HepG2 (cell line): ENCODE measurements around the gene SLC4A9. TPM values are rescaled to one million over a fixed set of nuclear protein-coding genes. Genes with fewer than 3 reads are reported as not detected.

Experiments used
- CHD2 ChIP-seq: IDR thresholded peaks from 2 replicates; pipeline ENCODE4 v1.6.1; 2011; ENCODE audit warnings: low read depth, low read length, improper control_type of control experiment
- FOSL1 ChIP-seq: sonication (generic); formaldehyde crosslinking; IDR thresholded peaks from 2 replicates; pipeline ENCODE4 v1.9.0; 2021; ENCODE audit warnings: missing genetic modification reagents, borderline replicate concordance
- FOXO4 ChIP-seq: sonication (generic); formaldehyde crosslinking; conservative IDR thresholded peaks from 2 replicates; pipeline ENCODE4 v1.8.1; 2023; ENCODE audit warnings: missing genetic modification reagents
- HDAC2 ChIP-seq: sonication (generic); formaldehyde crosslinking; IDR thresholded peaks from 2 replicates; pipeline ENCODE4 v1.4.0; 2020; ENCODE audit warnings: missing genetic modification reagents
- HOXD1 ChIP-seq: sonication (generic); formaldehyde crosslinking; IDR thresholded peaks from 2 replicates; pipeline ENCODE4 v1.5.0; 2020; ENCODE audit warnings: missing genetic modification reagents
- ISL2 ChIP-seq: sonication (generic); formaldehyde crosslinking; IDR thresholded peaks from 2 replicates; pipeline ENCODE4 v1.5.0; 2020; ENCODE audit warnings: missing genetic modification reagents
- MIXL1 ChIP-seq: IDR thresholded peaks from 2 replicates; pipeline ENCODE4 v1.6.1; 2016
- NR2C2 ChIP-seq: sonication (generic); formaldehyde crosslinking; IDR thresholded peaks from 2 replicates; pipeline ENCODE4 v1.4.0; 2020; ENCODE audit warnings: missing genetic modification reagents, mild to moderate bottlenecking, moderate library complexity, borderline replicate concordance
- SKI ChIP-seq: fragments of 450-650 bp; IDR thresholded peaks from one replicate; pipeline ENCODE4 v1.6.1; 2018; ENCODE audit warnings: mild to moderate bottlenecking; ENCODE audit not compliant: partially characterized antibody
- TBL1XR1 ChIP-seq: fragments of 150-350 bp; IDR thresholded peaks from 2 replicates; pipeline ENCODE4 v1.6.1; 2014; ENCODE audit warnings: borderline replicate concordance, low read length; ENCODE audit not compliant: partially characterized antibody
- ZNF101 ChIP-seq: sonication (generic); formaldehyde crosslinking; IDR thresholded peaks from 2 replicates; pipeline ENCODE4 v1.4.0; 2020; ENCODE audit warnings: mild to moderate bottlenecking, low read depth, missing genetic modification reagents, borderline replicate concordance
- ZNF432 ChIP-seq: sonication (generic); formaldehyde crosslinking; IDR thresholded peaks from 2 replicates; pipeline ENCODE4 v1.5.0; 2020; ENCODE audit warnings: missing genetic modification reagents, mild to moderate bottlenecking, borderline replicate concordance
- ZNF777 ChIP-seq: sonication (generic); formaldehyde crosslinking; IDR thresholded peaks from 2 replicates; pipeline ENCODE4 v1.4.0; 2020; ENCODE audit warnings: missing genetic modification reagents
- ZNF788 ChIP-seq: sonication (generic); formaldehyde crosslinking; IDR thresholded peaks from 2 replicates; pipeline ENCODE4 v1.5.0; 2020; ENCODE audit warnings: mild to moderate bottlenecking, missing genetic modification reagents, borderline replicate concordance
- ZZZ3 ChIP-seq: sonication (generic); formaldehyde crosslinking; IDR thresholded peaks from 2 replicates; pipeline ENCODE4 v1.4.0; 2020; ENCODE audit warnings: missing genetic modification reagents, mild to moderate bottlenecking, borderline replicate concordance
- polyA plus RNA-seq, 8 experiments: library from polyadenylated mRNA; depleted of rRNA in 3 of 8; stranded (reverse) in 7 of 8; unstranded in 1 of 8; fragments of >200 nt; fragmentation: Illumina TruSeq in 4 of 8; extraction: Trizol in 4 of 8; gene quantifications; 2 replicates each; pipeline versions ENCODE4 v1.2.1 to v1.2.3, GENCODE V29; 2011 to 2016; ENCODE audit warnings: low read depth in 4 of 8, missing spikeins in 1 of 8, mixed read lengths in 1 of 8; ENCODE audit not compliant: insufficient read depth in 1 of 8
- total RNA-seq, 5 experiments: library from RNA; depleted of rRNA; stranded (reverse); fragments of >200 nt; fragmentation: Illumina TruSeq; extraction: Trizol; gene quantifications; 2 replicates each; pipeline ENCODE4 v1.2.3, GENCODE V29; 2016; ENCODE audit warnings: low read depth in 1 of 5
- TF ChIP-seq, protein P1 (sequence below): IDR thresholded peaks from 2 replicates; pipeline ENCODE4 v1.6.1; 2016; ENCODE audit warnings: mild to moderate bottlenecking
- TF ChIP-seq, protein P2 (sequence below), 2 experiments: IDR thresholded peaks; 2 replicates each; pipeline ENCODE4 v1.6.1; 2011 to 2012; ENCODE audit warnings: low read length in 2 of 2, borderline replicate concordance in 1 of 2, low read depth in 1 of 2, mild to moderate bottlenecking in 1 of 2, moderate library complexity in 1 of 2
- TF ChIP-seq, protein P3 (sequence below): sonication (generic); formaldehyde crosslinking; IDR thresholded peaks from 2 replicates; pipeline ENCODE4 v1.4.0; 2020; ENCODE audit warnings: mild to moderate bottlenecking, missing genetic modification reagents
- TF ChIP-seq, protein P4 (sequence below): sonication (generic); formaldehyde crosslinking; IDR thresholded peaks from 2 replicates; pipeline ENCODE4 v1.4.0; 2020; ENCODE audit warnings: missing genetic modification reagents

SLC4A9 gene
- total and polyA plus RNA-seq, 2 of the 13 experiments (the other 11 are each of a cell fraction or from before 2014, with no cell fraction given) = not detected

DNA sequence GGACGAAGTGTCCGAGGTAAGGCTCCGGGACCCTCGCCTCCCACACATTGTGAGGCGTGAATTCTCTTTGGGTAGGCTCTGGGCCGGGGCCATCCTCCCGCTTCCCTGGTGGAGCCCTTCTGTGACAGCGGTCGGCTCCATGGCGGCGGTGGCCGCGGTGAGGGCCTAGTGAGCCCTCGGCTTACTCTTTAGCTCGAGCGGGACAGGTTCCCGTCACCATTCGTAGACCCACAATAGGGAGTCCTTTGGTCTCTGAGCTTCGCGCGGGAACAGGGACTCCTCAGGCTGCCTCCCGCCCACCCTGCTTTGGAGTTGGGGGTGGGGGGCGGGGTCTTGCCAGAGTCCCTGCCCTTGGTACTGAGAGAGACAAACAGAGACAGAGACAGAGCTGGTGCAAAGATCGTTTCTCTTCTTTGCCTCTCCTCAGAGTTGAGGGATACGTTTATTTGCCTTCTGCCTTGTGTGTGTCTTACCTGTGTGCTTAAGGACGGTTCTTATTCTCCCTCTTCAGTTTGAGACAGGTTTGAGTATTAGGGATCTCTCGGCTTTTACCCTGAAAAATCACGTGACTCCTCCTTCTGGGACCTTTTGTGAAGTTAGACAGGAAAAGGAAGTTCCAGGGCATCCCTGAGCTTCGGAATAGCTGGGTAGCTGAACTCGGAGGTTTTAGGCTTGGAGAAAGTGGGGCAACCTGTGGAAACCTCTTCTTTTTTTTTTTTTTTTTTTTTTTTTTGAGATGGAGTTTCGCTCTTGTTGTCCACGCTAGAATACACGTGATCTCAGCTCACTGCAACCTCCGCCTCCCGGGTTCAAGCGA lies 42.5 kb downstream of the SLC4A9 start (continued):
- TF ChIP-seq HOXD1 (CRISPR knock-in tag) (no peak), SKI (no peak), ZNF788 (CRISPR knock-in tag) (0 out of 2 replicates have a peak, but pooled peaks have one; percentile 18), HDAC2 (peak; percentile 50; the same call in 1 of the 2 replicates), NR2C2 (CRISPR knock-in tag) (no peak), MIXL1 (CRISPR knock-in tag) (peak; percentile 63; the same call in 1 of the 2 replicates), CHD2 (peak; percentile 81), ZZZ3 (CRISPR knock-in tag) (no peak), FOSL1 (no peak), ZNF777 (CRISPR knock-in tag) (peak; percentile 64; the same call in 1 of the 2 replicates), ZNF432 (CRISPR knock-in tag) (no peak), FOXO4 (0 out of 2 replicates have a peak, but pooled peaks have one; percentile 77), TBL1XR1 (no peak), ISL2 (no peak), ZNF101 (CRISPR knock-in tag) (no peak)
- TF ChIP-seq, protein P1, sequence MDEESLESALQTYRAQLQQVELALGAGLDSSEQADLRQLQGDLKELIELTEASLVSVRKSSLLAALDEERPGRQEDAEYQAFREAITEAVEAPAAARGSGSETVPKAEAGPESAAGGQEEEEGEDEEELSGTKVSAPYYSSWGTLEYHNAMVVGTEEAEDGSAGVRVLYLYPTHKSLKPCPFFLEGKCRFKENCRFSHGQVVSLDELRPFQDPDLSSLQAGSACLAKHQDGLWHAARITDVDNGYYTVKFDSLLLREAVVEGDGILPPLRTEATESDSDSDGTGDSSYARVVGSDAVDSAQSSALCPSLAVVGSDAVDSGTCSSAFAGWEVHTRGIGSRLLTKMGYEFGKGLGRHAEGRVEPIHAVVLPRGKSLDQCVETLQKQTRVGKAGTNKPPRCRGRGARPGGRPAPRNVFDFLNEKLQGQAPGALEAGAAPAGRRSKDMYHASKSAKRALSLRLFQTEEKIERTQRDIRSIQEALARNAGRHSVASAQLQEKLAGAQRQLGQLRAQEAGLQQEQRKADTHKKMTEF (CRISPR knock-in tag) = no peak
- TF ChIP-seq, protein P2, sequence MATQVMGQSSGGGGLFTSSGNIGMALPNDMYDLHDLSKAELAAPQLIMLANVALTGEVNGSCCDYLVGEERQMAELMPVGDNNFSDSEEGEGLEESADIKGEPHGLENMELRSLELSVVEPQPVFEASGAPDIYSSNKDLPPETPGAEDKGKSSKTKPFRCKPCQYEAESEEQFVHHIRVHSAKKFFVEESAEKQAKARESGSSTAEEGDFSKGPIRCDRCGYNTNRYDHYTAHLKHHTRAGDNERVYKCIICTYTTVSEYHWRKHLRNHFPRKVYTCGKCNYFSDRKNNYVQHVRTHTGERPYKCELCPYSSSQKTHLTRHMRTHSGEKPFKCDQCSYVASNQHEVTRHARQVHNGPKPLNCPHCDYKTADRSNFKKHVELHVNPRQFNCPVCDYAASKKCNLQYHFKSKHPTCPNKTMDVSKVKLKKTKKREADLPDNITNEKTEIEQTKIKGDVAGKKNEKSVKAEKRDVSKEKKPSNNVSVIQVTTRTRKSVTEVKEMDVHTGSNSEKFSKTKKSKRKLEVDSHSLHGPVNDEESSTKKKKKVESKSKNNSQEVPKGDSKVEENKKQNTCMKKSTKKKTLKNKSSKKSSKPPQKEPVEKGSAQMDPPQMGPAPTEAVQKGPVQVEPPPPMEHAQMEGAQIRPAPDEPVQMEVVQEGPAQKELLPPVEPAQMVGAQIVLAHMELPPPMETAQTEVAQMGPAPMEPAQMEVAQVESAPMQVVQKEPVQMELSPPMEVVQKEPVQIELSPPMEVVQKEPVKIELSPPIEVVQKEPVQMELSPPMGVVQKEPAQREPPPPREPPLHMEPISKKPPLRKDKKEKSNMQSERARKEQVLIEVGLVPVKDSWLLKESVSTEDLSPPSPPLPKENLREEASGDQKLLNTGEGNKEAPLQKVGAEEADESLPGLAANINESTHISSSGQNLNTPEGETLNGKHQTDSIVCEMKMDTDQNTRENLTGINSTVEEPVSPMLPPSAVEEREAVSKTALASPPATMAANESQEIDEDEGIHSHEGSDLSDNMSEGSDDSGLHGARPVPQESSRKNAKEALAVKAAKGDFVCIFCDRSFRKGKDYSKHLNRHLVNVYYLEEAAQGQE (IDR thresholded peaks at IDR 0.05; ENCODE audit: borderline replicate concordance in 1 of 2, low read depth in 1 of 2, low read length in 2 of 2) = peak; percentile 42 to 91
- TF ChIP-seq, protein P3, sequence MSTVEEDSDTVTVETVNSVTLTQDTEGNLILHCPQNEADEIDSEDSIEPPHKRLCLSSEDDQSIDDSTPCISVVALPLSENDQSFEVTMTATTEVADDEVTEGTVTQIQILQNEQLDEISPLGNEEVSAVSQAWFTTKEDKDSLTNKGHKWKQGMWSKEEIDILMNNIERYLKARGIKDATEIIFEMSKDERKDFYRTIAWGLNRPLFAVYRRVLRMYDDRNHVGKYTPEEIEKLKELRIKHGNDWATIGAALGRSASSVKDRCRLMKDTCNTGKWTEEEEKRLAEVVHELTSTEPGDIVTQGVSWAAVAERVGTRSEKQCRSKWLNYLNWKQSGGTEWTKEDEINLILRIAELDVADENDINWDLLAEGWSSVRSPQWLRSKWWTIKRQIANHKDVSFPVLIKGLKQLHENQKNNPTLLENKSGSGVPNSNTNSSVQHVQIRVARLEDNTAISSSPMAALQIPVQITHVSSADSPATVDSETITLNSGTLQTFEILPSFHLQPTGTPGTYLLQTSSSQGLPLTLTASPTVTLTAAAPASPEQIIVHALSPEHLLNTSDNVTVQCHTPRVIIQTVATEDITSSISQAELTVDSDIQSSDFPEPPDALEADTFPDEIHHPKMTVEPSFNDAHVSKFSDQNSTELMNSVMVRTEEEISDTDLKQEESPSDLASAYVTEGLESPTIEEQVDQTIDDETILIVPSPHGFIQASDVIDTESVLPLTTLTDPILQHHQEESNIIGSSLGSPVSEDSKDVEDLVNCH (CRISPR knock-in tag) = no peak
- TF ChIP-seq, protein P4, sequence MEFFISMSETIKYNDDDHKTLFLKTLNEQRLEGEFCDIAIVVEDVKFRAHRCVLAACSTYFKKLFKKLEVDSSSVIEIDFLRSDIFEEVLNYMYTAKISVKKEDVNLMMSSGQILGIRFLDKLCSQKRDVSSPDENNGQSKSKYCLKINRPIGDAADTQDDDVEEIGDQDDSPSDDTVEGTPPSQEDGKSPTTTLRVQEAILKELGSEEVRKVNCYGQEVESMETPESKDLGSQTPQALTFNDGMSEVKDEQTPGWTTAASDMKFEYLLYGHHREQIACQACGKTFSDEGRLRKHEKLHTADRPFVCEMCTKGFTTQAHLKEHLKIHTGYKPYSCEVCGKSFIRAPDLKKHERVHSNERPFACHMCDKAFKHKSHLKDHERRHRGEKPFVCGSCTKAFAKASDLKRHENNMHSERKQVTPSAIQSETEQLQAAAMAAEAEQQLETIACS = peak; percentile 37; the same call in 1 of the 2 replicates
